ENCODE data around the gene FLAD1. TPM values are rescaled to one million over a fixed set of nuclear protein-coding genes. Genes with fewer than 3 reads are reported as not detected.

Gene FLAD1
- total RNA-seq, 3 donors from 2014 or later (not counting 1 experiment from before 2014, with no cell fraction given): 32.1 to 47.6 (median 38.7) TPM

DNA sequence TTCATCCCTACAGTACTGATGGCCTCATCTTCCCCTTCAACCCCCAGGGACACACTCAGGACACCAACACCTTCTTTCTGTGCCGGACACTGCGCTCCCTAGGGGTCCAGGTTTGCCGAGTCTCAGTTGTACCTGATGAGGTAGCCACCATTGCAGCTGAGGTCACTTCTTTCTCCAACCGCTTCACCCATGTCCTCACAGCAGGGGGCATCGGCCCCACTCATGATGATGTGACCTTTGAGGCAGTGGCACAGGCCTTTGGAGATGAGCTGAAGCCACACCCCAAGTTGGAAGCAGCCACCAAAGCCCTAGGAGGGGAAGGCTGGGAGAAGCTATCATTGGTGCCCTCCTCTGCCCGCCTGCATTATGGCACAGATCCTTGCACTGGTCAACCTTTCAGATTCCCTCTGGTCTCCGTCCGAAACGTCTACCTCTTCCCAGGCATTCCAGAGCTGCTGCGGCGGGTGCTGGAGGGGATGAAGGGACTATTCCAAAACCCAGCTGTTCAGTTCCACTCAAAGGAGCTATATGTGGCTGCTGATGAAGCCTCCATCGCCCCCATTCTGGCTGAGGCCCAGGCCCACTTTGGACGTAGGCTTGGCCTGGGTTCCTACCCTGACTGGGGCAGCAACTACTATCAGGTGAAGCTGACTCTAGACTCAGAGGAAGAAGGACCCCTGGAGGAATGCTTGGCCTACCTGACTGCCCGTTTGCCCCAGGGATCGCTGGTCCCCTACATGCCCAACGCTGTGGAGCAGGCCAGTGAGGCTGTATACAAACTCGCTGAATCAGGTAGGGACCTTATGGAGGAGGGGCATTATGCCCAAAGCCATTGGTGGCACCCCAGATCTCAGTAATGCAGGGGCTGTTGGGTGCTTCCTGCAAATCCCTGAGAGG lies 5.2 kb downstream of the FLAD1 start:
- intact Hi-C loops (cut with micrococcal nuclease): no loop called here
- no peak overlapping the region for H3K27ac ChIP-seq (ENCODE audit: low read length)
- no peaks in the 10 kb centered on the region for H3K27me3 ChIP-seq (ENCODE audit: control insufficient read depth, insufficient read depth, low read length)
- Mint-ChIP-seq H3K27ac (no peak overlapping the region), H3K4me3 (no peak overlapping the region), H3K9me3 (no peaks in the 10 kb centered on the region), H3K4me1 (peaks cover 4 to 24% of the 10 kb centered on the region in 2 donors), H3K27me3 (ENCODE audit: low read depth in 2 of 2) (no peaks in the 10 kb centered on the region), H3K36me3 (no peaks in the 10 kb centered on the region)
- H3K4me1 ChIP-seq (ENCODE audit: control insufficient read depth, insufficient read depth, low read length): peaks cover 11% of the 10 kb centered on the region
- no peaks in the 10 kb centered on the region for H3K9me3 ChIP-seq (ENCODE audit: control insufficient read depth, insufficient read depth, low read length)
- ATAC-seq (no peak), DNase-seq (peak in 1 of 2 donors; percentile 37)
- TF ChIP-seq, protein P1, sequence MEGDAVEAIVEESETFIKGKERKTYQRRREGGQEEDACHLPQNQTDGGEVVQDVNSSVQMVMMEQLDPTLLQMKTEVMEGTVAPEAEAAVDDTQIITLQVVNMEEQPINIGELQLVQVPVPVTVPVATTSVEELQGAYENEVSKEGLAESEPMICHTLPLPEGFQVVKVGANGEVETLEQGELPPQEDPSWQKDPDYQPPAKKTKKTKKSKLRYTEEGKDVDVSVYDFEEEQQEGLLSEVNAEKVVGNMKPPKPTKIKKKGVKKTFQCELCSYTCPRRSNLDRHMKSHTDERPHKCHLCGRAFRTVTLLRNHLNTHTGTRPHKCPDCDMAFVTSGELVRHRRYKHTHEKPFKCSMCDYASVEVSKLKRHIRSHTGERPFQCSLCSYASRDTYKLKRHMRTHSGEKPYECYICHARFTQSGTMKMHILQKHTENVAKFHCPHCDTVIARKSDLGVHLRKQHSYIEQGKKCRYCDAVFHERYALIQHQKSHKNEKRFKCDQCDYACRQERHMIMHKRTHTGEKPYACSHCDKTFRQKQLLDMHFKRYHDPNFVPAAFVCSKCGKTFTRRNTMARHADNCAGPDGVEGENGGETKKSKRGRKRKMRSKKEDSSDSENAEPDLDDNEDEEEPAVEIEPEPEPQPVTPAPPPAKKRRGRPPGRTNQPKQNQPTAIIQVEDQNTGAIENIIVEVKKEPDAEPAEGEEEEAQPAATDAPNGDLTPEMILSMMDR (IDR thresholded peaks at IDR 0.05): no peak
- 95% methylated on average over 17 of the region's 17 CpGs for WGBS (ENCODE audit: insufficient coverage)
- H3K36me3 ChIP-seq (ENCODE audit: control insufficient read depth, insufficient read depth, low read length): peaks cover 41% of the 10 kb centered on the region
- no peak overlapping the region for H3K4me3 ChIP-seq (ENCODE audit: low read length)

DNA sequence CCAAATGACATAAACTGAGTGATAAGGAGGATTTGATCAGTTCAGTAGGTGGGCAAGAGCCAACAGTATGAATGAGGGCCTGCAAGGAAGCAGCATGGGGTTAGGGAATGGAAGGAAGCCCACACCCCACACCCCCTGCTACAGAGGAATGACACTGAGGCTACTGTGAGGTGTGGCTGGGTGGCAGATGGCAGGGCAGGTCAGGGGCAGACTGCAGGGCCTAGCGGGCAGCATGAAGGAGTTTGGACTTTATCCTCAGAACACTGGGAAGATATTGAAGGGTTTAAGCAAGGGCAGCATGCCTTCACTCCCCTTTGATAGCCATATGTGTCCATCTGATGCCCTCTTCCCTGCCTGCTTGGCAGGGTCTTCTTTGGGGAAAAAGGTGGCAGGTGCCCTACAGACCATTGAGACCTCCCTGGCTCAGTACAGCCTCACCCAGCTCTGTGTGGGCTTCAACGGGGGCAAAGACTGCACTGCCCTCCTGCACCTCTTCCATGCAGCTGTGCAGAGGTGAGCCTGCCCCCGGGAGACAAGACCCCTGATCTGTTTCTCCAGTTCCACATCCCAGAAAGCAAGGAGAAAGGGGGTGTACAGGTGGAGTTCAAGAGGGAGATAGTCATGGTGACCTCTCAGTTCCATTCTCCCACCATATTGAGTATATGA lies 6.2 kb downstream of the FLAD1 start:
- Histone ChIP-seq H3K36me3 (ENCODE audit: control insufficient read depth, insufficient read depth, low read length) (peaks cover 41% of the 10 kb centered on the region), H3K27me3 (ENCODE audit: control insufficient read depth, insufficient read depth, low read length) (no peaks in the 10 kb centered on the region), H3K4me3 (ENCODE audit: low read length) (no peak overlapping the region), H3K27ac (ENCODE audit: low read length) (no peak overlapping the region), H3K4me1 (ENCODE audit: control insufficient read depth, insufficient read depth, low read length) (peaks cover under 1% of the 10 kb centered on the region), H3K9me3 (ENCODE audit: control insufficient read depth, insufficient read depth, low read length) (no peaks in the 10 kb centered on the region)
- TF ChIP-seq, protein P1 (IDR thresholded peaks at IDR 0.05): no peak
- no peak overlapping the region for H3K4me3 Mint-ChIP-seq
- H3K9me3 Mint-ChIP-seq: no peaks in the 10 kb centered on the region
- DNase-seq: no peak
- no peaks in the 10 kb centered on the region for H3K27me3 Mint-ChIP-seq (ENCODE audit: low read depth in 2 of 2)
- intact Hi-C loops (cut with micrococcal nuclease): no loop called here
- peaks cover 4 to 18% of the 10 kb centered on the region in 2 donors for H3K4me1 Mint-ChIP-seq
- H3K36me3 Mint-ChIP-seq: no peaks in the 10 kb centered on the region
- no peak for ATAC-seq
- WGBS (ENCODE audit: insufficient coverage): 100% methylated on average over 2 of the region's 3 CpGs
- no peak overlapping the region for H3K27ac Mint-ChIP-seq

DNA sequence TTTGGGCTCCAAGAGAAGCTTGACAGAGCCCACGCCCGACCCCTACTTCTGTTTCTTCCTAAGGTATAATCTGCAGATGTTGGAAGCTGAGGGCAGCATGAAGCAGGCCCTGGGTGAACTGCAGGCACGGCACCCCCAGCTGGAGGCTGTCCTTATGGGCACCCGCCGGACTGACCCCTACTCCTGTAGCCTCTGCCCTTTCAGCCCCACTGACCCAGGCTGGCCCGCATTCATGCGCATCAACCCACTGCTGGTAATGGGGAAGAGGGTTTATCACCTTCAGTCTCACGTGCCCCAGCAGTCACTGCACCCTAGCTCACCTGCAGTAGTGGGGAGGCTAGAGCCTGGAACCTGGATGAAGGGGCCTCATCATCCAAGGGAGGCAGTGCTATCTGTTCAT lies 7.1 kb downstream of the FLAD1 start:
- H3K27me3 ChIP-seq (ENCODE audit: control insufficient read depth, insufficient read depth, low read length): no peaks in the 10 kb centered on the region
- H3K4me3 Mint-ChIP-seq: no peak overlapping the region
- TF ChIP-seq, protein P1 (IDR thresholded peaks at IDR 0.05): no peak
- H3K9me3 Mint-ChIP-seq: no peaks in the 10 kb centered on the region
- peaks cover 4 to 18% of the 10 kb centered on the region in 2 donors for H3K4me1 Mint-ChIP-seq
- H3K27ac Mint-ChIP-seq: no peak overlapping the region
- no peaks in the 10 kb centered on the region for H3K9me3 ChIP-seq (ENCODE audit: control insufficient read depth, insufficient read depth, low read length)
- H3K4me1 ChIP-seq (ENCODE audit: control insufficient read depth, insufficient read depth, low read length): no peaks in the 10 kb centered on the region
- no peak overlapping the region for H3K4me3 ChIP-seq (ENCODE audit: low read length)
- no peak overlapping the region for H3K27ac ChIP-seq (ENCODE audit: low read length)
- H3K36me3 Mint-ChIP-seq: no peaks in the 10 kb centered on the region
- DNase-seq: no peak
- 95% methylated on average over 8 of the region's 8 CpGs for WGBS (ENCODE audit: insufficient coverage)
- ATAC-seq: no peak
- intact Hi-C loops (cut with micrococcal nuclease): no loop called here
- H3K27me3 Mint-ChIP-seq (ENCODE audit: low read depth in 2 of 2): no peaks in the 10 kb centered on the region
- H3K36me3 ChIP-seq (ENCODE audit: control insufficient read depth, insufficient read depth, low read length): peaks cover 41% of the 10 kb centered on the region
